MCF 10A (cell line): ENCODE results near the gene CDKL2. TPM values are rescaled to one million over a fixed set of nuclear protein-coding genes. Genes with fewer than 3 reads are reported as not detected.

Experiments used
- BruUV-seq: library from RNA; stranded (reverse); fragments of 400-500 nt; replicated peaks from 2 replicates; lab custom pipeline; 2021; lab: Mats Ljungman, UMichigan
- CTCF ChIA-PET: fragments of 300-600 bp; sonication (Branson Sonifier 250); formaldehyde crosslinking; extraction: SDS; loops from one replicate; lab custom pipeline; 2021; ENCODE audit warnings: antibody characterized with exemption, inconsistent platforms; lab: Yijun Ruan, JAX
- POLR2A ChIA-PET: fragments of 300-600, 350-650 bp; sonication (Branson Sonifier 250); formaldehyde crosslinking; extraction: SDS; loops from one replicate; lab custom pipeline; 2020; ENCODE audit warnings: antibody characterized with exemption, inconsistent platforms; lab: Yijun Ruan, JAX
- DNase-seq: peaks from one replicate; pipeline ENCODE4 v3.0.0-alpha.2; 2018; ENCODE audit not compliant: unreplicated experiment
- H3K27ac Mint-ChIP-seq: one replicate; pipeline ENCODE4 v1.8.0; 2022; ENCODE audit warnings: mild to moderate bottlenecking, low read depth, mixed read lengths; ENCODE audit not compliant: unreplicated experiment
- H3K27me3 Mint-ChIP-seq: one replicate; pipeline ENCODE4 v1.8.0; 2022; ENCODE audit warnings: mixed read lengths; ENCODE audit not compliant: insufficient read depth, unreplicated experiment
- H3K36me3 Mint-ChIP-seq: one replicate; pipeline ENCODE4 v1.8.0; 2022; ENCODE audit warnings: mild to moderate bottlenecking, moderate library complexity, mixed read lengths; ENCODE audit not compliant: insufficient read depth, unreplicated experiment
- H3K4me1 Mint-ChIP-seq: one replicate; pipeline ENCODE4 v1.8.0; 2022; ENCODE audit warnings: mixed read lengths; ENCODE audit not compliant: insufficient read depth, unreplicated experiment
- H3K4me3 Mint-ChIP-seq: one replicate; pipeline ENCODE4 v1.8.0; 2022; ENCODE audit warnings: mild to moderate bottlenecking, moderate library complexity, mixed read lengths; ENCODE audit not compliant: unreplicated experiment
- H3K9me3 Mint-ChIP-seq: one replicate; pipeline ENCODE4 v1.8.0; 2022; ENCODE audit warnings: mixed read lengths; ENCODE audit not compliant: unreplicated experiment
- CTCF ChIP-seq: fragments of 200-600 bp; IDR thresholded peaks from one replicate; pipeline ENCODE4 v1.8.0; 2022; ENCODE audit warnings: antibody characterized with exemption, mild to moderate bottlenecking; ENCODE audit not compliant: unreplicated experiment
- intact Hi-C: fragments of 100-400 bp; cut with micrococcal nuclease; formaldehyde crosslinking; loops from 2 replicates; pipeline ENCODE4 v1.14.1; 2022
- total RNA-seq: library from RNA; stranded (reverse); gene quantifications from 2 replicates; pipeline ENCODE4 v1.2.3, GENCODE V29; 2022

Gene CDKL2
- total RNA-seq, 1 experiment from 2014 or later: 0.42 TPM

GRCh38 chr4:75673959-75674328 is 43.6 kb upstream of the CDKL2 start:
- Mint-ChIP-seq H3K27me3 (no peaks in the 10 kb centered on the region), H3K4me3 (peak overlapping the region; percentile 93), H3K36me3 (peaks cover 8% of the 10 kb centered on the region), H3K4me1 (peaks cover 21% of the 10 kb centered on the region), H3K27ac (peak overlapping the region; percentile 92), H3K9me3 (no peaks in the 10 kb centered on the region)
- BruUV-seq: TSS peak; percentile 96
- ChIA-PET CTCF (interaction anchor here (0.6 to 7.3 kb wide), 5 partner anchors 14 to 748 kb away, joined by 3 to 57 read pairs (median 3); partner anchors contain the start of gene USO1), POLR2A (interaction anchor here (0.5 to 9.1 kb wide), 28 partner anchors 9 to 1619 kb away, joined by 3 to 375 read pairs (median 4); partner anchors contain the start of genes CDKL2, RCHY1, THAP6 and USO1)
- intact Hi-C loops: loop anchor here (1.0 kb wide), 1 partner anchor 50 kb away; the partner anchor contains the start of gene USO1
- no peak for TF ChIP-seq CTCF
- DNase-seq: no peak

- peaks cover 8% of the 10 kb centered on the region for H3K36me3 Mint-ChIP-seq
- intact Hi-C loops: loop anchor here (1.0 kb wide), 1 partner anchor 51 kb away; the partner anchor contains the start of gene USO1
- H3K9me3 Mint-ChIP-seq: no peaks in the 10 kb centered on the region
- no TSS peak for BruUV-seq
- H3K4me1 Mint-ChIP-seq: peaks cover 27% of the 10 kb centered on the region
- ChIA-PET CTCF (interaction anchor here (0.6 to 7.3 kb wide), 5 partner anchors 13 to 747 kb away, joined by 3 to 57 read pairs (median 3); partner anchors contain the start of gene USO1), POLR2A (interaction anchor here (0.5 to 9.1 kb wide), 32 partner anchors 8 to 1620 kb away, joined by 3 to 375 read pairs (median 4); partner anchors contain the start of genes CDKL2, RCHY1, THAP6 and USO1)
- DNase-seq: peak; percentile 97
- peak within 1 kb of the TSS; percentile 93 for H3K4me3 Mint-ChIP-seq
- no peaks in the 10 kb centered on the region for H3K27me3 Mint-ChIP-seq
- TF ChIP-seq CTCF: no peak
- peak within 1 kb of the TSS; percentile 92 for H3K27ac Mint-ChIP-seq
Observed at GRCh38 chr4:75673027-75673958, 43.0 kb upstream of the CDKL2 start, which contains the start of gene G3BP2. Gene G3BP2 (minus strand): TSS chr4:75673411. CDS start chr4:75662025, 11,386 bp downstream.

GRCh38 chr4:75672461-75673026 is 42.2 kb upstream of the CDKL2 start:
- ChIA-PET CTCF (interaction anchor here (0.6 to 7.3 kb wide), 3 partner anchors 48 to 83 kb away, joined by 3 to 57 read pairs (median 5); partner anchors contain the start of gene USO1), POLR2A (interaction anchor here (0.6 to 9.1 kb wide), 14 partner anchors 10 to 1206 kb away, joined by 3 to 375 read pairs (median 4); partner anchors contain the start of genes RCHY1, THAP6 and USO1)
- H3K27ac Mint-ChIP-seq: peak overlapping the region; percentile 92
- no peak for TF ChIP-seq CTCF
- H3K36me3 Mint-ChIP-seq: peaks cover 8% of the 10 kb centered on the region
- peaks cover 33% of the 10 kb centered on the region for H3K4me1 Mint-ChIP-seq
- peak overlapping the region; percentile 93 for H3K4me3 Mint-ChIP-seq
- no peaks in the 10 kb centered on the region for H3K9me3 Mint-ChIP-seq
- peak; percentile 55 for DNase-seq
- BruUV-seq: no TSS peak
- no peaks in the 10 kb centered on the region for H3K27me3 Mint-ChIP-seq
- intact Hi-C loops: loop anchor here (1.0 kb wide), 1 partner anchor 52 kb away; the partner anchor contains the start of gene USO1
